Caco-2 (cell line): Measurements from ENCODE around the gene SLC11A1. TPM values are rescaled to one million over a fixed set of nuclear protein-coding genes. Genes with fewer than 3 reads are reported as not detected.

Experiments used
- BruUV-seq: library from RNA; stranded (reverse); fragments of 400-500 nt; replicated peaks from 2 replicates; lab custom pipeline; 2021; lab: Mats Ljungman, UMichigan
- CTCF ChIA-PET: fragments of 300-600 bp; sonication (Branson Sonifier 250); formaldehyde crosslinking; loops from one replicate; lab custom pipeline; 2022; ENCODE audit warnings: antibody characterized with exemption; lab: Charles Lee
- POLR2A ChIA-PET: fragments of 300-600 bp; sonication (Branson Sonifier 250); formaldehyde crosslinking; loops from one replicate; lab custom pipeline; 2022; ENCODE audit warnings: antibody characterized with exemption; lab: Charles Lee
- DNase-seq, 2 experiments: peaks; one replicate each; pipeline versions ENCODE4 v3.0.0 to v3.0.0-alpha.2; 2020 to 2022
- H3K27me3 ChIP-seq: replicated peaks from 2 replicates; pipeline ENCODE4 v1.6.0; 2011; ENCODE audit warnings: low read length; ENCODE audit not compliant: control insufficient read depth, insufficient read depth
- H3K36me3 ChIP-seq: 2 replicates; pipeline ENCODE4 v1.5.1; 2011; ENCODE audit warnings: low read length; ENCODE audit not compliant: control insufficient read depth, insufficient read depth
- H3K4me1 ChIP-seq: fragments of 250-450 bp; sonication (Bioruptor Pico); 2 replicates; pipeline ENCODE4 v1.5.1; 2020; ENCODE audit warnings: mild to moderate bottlenecking
- H3K4me3 ChIP-seq: 2 replicates; pipeline ENCODE4 v1.5.1; 2011; ENCODE audit warnings: low read depth, mild to moderate bottlenecking, control low read depth, low read length
- H3K9me3 ChIP-seq: fragments of 250-450 bp; sonication (Bioruptor Pico); 2 replicates; pipeline ENCODE4 v1.5.1; 2020; ENCODE audit warnings: mild to moderate bottlenecking, moderate library complexity
- H3K27ac Mint-ChIP-seq: one replicate; pipeline ENCODE4 v1.8.0; 2022; ENCODE audit warnings: mixed read lengths; ENCODE audit not compliant: unreplicated experiment
- H3K27me3 Mint-ChIP-seq: one replicate; pipeline ENCODE4 v1.8.0; 2022; ENCODE audit warnings: mixed read lengths; ENCODE audit not compliant: insufficient read depth, unreplicated experiment
- H3K36me3 Mint-ChIP-seq: one replicate; pipeline ENCODE4 v1.8.0; 2022; ENCODE audit warnings: mild to moderate bottlenecking, mixed read lengths; ENCODE audit not compliant: insufficient read depth, unreplicated experiment
- H3K4me1 Mint-ChIP-seq: one replicate; pipeline ENCODE4 v1.8.0; 2022; ENCODE audit warnings: low read depth, mixed read lengths; ENCODE audit not compliant: unreplicated experiment
- H3K4me3 Mint-ChIP-seq: one replicate; pipeline ENCODE4 v1.8.0; 2022; ENCODE audit warnings: mild to moderate bottlenecking, moderate library complexity, mixed read lengths; ENCODE audit not compliant: unreplicated experiment
- H3K9me3 Mint-ChIP-seq: one replicate; pipeline ENCODE4 v1.8.0; 2022; ENCODE audit warnings: mixed read lengths; ENCODE audit not compliant: unreplicated experiment
- intact Hi-C: fragments of 100-400 bp; cut with micrococcal nuclease; formaldehyde crosslinking; loops from one replicate; pipeline ENCODE4 v1.10.0; 2022; ENCODE audit not compliant: unreplicated experiment
- microRNA-seq: library from miRNA; unstranded; fragments of <30 nt; microRNA quantifications from one replicate; pipeline ENCODE4 v1.2.0, GENCODE V29; 2022
- total RNA-seq: library from RNA; stranded (reverse); gene quantifications from 2 replicates; pipeline ENCODE4 v1.2.3, GENCODE V29; 2022
- TF ChIP-seq, protein P1 (sequence below), 2 experiments: fragments of 200-600 bp in 1 of 2; IDR thresholded peaks; 1 replicate in 1 of 2; 2 replicates in 1 of 2; pipeline versions ENCODE4 v1.5.1 to v1.8.0; 2011 to 2022; ENCODE audit warnings: antibody characterized with exemption in 1 of 2, control low read depth in 1 of 2, inconsistent platforms in 1 of 2, low read depth in 1 of 2, low read length in 1 of 2, mild to moderate bottlenecking in 1 of 2, moderate library complexity in 1 of 2; ENCODE audit not compliant: insufficient read depth in 1 of 2, severe bottlenecking in 1 of 2, unreplicated experiment in 1 of 2

SLC11A1 gene
- total RNA-seq, 1 experiment from 2014 or later: 0.32 TPM

DNA sequence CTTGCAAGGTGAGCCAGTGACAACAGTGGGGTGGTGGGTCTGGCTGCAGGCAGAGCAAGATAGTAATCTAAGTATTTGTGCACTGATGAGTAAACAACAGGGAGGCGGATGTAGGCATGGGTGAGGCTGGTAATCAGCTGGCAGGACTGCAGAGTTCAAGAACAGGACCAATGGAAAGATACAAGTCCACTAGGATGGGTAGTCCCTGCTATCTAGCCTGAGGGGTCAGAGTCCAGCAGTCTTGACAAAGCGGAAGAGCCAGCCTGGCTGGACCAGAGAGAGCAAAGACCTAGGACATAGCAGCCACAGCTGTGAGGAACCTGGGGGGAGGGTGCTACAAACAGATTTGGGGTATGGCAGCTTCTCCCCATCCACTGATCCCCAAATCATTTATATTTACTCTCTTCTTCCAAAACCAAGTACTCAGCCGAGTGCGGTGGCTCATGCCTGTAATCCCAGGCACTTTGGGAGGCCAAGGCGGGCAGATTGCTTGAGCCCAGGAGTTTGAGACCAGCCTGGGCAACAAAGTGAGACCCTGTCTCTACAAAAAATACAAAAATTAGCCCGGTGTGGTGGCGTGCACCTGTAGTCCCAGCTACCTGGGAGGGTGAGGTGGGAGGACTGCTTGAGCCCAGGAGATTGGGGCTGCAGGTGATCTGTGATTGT is 62.8 kb downstream of the SLC11A1 start:
- H3K9me3 ChIP-seq: no peaks in the 10 kb centered on the region
- Mint-ChIP-seq H3K4me1 (peaks cover 31% of the 10 kb centered on the region), H3K4me3 (peak overlapping the region; percentile 60), H3K36me3 (peaks cover 99% of the 10 kb centered on the region), H3K9me3 (no peaks in the 10 kb centered on the region), H3K27me3 (no peaks in the 10 kb centered on the region), H3K27ac (peak overlapping the region; percentile 74)
- DNase-seq: peak; percentile 84 to 91
- ChIA-PET CTCF (interaction anchor here (1.0 to 1.1 kb wide), 4 partner anchors 17 to 45 kb away, joined by 3 to 6 read pairs (median 3); partner anchors contain the start of gene VIL1), POLR2A (interaction anchor here (1.2 to 1.6 kb wide), 3 partner anchors 14 to 175 kb away, joined by 4 to 5 read pairs (median 4); partner anchors contain the start of genes AAMP, PNKD and VIL1)
- no peak overlapping the region for H3K4me3 ChIP-seq
- H3K36me3 ChIP-seq: peaks cover 16% of the 10 kb centered on the region
- BruUV-seq: no TSS peak
- TF ChIP-seq, protein P1, sequence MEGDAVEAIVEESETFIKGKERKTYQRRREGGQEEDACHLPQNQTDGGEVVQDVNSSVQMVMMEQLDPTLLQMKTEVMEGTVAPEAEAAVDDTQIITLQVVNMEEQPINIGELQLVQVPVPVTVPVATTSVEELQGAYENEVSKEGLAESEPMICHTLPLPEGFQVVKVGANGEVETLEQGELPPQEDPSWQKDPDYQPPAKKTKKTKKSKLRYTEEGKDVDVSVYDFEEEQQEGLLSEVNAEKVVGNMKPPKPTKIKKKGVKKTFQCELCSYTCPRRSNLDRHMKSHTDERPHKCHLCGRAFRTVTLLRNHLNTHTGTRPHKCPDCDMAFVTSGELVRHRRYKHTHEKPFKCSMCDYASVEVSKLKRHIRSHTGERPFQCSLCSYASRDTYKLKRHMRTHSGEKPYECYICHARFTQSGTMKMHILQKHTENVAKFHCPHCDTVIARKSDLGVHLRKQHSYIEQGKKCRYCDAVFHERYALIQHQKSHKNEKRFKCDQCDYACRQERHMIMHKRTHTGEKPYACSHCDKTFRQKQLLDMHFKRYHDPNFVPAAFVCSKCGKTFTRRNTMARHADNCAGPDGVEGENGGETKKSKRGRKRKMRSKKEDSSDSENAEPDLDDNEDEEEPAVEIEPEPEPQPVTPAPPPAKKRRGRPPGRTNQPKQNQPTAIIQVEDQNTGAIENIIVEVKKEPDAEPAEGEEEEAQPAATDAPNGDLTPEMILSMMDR (IDR thresholded peaks at IDR 0.05; ENCODE audit: insufficient read depth in 1 of 2, low read depth in 1 of 2, low read length in 1 of 2, severe bottlenecking in 1 of 2, unreplicated experiment in 1 of 2): no peak
- H3K4me1 ChIP-seq: peaks cover 61% of the 10 kb centered on the region
- intact Hi-C loops: loop anchor here (1.0 to 2.0 kb wide), 4 partner anchors 14 to 39 kb away; partner anchors contain the start of gene VIL1
- no peaks in the 10 kb centered on the region for H3K27me3 ChIP-seq

DNA sequence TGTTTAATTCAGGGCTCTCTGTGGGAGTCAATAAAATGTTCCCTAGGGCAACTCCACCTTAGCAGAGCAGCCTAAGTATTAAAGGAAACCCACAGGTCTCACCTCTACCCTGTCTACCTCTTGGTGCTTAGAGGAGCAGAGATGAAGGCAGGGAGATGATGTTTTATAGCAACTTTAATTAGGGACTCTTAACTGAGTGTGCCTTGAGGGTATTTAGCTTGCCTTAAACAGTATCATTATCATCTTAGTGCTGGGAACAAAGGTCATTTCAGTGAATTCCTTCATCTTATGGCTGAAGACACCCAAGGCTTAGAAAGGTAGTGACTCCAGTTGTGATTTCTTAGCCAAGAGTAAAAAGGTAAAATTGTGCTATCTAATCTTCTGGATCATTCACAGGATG is 63.5 kb downstream of the SLC11A1 start:
- H3K4me1 Mint-ChIP-seq: peaks cover 36% of the 10 kb centered on the region
- CTCF ChIA-PET: interaction anchor here (0.7 to 1.0 kb wide), 4 partner anchors 16 to 40 kb away, joined by 3 to 8 read pairs (median 4); partner anchors contain the start of gene VIL1
- H3K27ac Mint-ChIP-seq: peak overlapping the region; percentile 74
- Histone ChIP-seq H3K27me3 (no peaks in the 10 kb centered on the region), H3K4me3 (no peak overlapping the region), H3K4me1 (peaks cover 63% of the 10 kb centered on the region), H3K9me3 (no peaks in the 10 kb centered on the region), H3K36me3 (peaks cover 15% of the 10 kb centered on the region)
- POLR2A ChIA-PET: interaction anchor here (1.6 kb wide), 2 partner anchors 15 to 175 kb away, joined by 4 to 5 read pairs; partner anchors contain the start of genes AAMP and PNKD
- peak overlapping the region; percentile 3 for H3K4me3 Mint-ChIP-seq
- no peaks in the 10 kb centered on the region for H3K27me3 Mint-ChIP-seq
- BruUV-seq: no TSS peak
- TF ChIP-seq, protein P1 (IDR thresholded peaks at IDR 0.05; ENCODE audit: insufficient read depth in 1 of 2, low read depth in 1 of 2, low read length in 1 of 2, severe bottlenecking in 1 of 2, unreplicated experiment in 1 of 2): no peak
- peaks cover 99% of the 10 kb centered on the region for H3K36me3 Mint-ChIP-seq
- H3K9me3 Mint-ChIP-seq: no peaks in the 10 kb centered on the region
- intact Hi-C loops: loop anchor here (1.0 to 2.0 kb wide), 2 partner anchors 13 to 21 kb away; no protein-coding TSS in a partner anchor
- peak in 1 of 2 experiments; percentile 39 for DNase-seq

Small RNAs within 50 kb of the gene (microRNA-seq; reads per million reads assigned to microRNA genes)
- 13,151 reads per million, percentile 98 among the genes with 10 or more reads in this experiment for gene MIR26B
- 2.0 reads per million, percentile 8 among the genes with 10 or more reads in this experiment for gene MIR6810

Other genes starting within 250 kb of the SLC11A1 start
- gene CXCR1, start 215.3 kb upstream of the SLC11A1 start, total RNA-seq: not detected in 2 replicates
- gene ARPC2, start 165.1 kb upstream of the SLC11A1 start, total RNA-seq: 284 and 290 TPM in 2 replicates
- 0.29 and 0.44 TPM in 2 replicates for gene GPBAR1, start 121.3 kb upstream of the SLC11A1 start, total RNA-seq
- 118 and 125 TPM in 2 replicates for gene AAMP, start 112.1 kb upstream of the SLC11A1 start, total RNA-seq
- gene PNKD, start 111.8 kb upstream of the SLC11A1 start, total RNA-seq: 39.2 and 42.9 TPM in 2 replicates
- 168 and 175 TPM in 2 replicates for gene TMBIM1, start 89.8 kb upstream of the SLC11A1 start, total RNA-seq
- gene CATIP, start 25.4 kb upstream of the SLC11A1 start, total RNA-seq: 0.54 TPM in 1 of 2 replicates, not detected in the other
- 103 and 104 TPM in 2 replicates for gene CTDSP1, start 17.6 kb downstream of the SLC11A1 start, total RNA-seq
- 401 and 448 TPM in 2 replicates for gene VIL1, start 36.9 kb downstream of the SLC11A1 start, total RNA-seq
- gene USP37, start 186.1 kb downstream of the SLC11A1 start, total RNA-seq: 18.6 and 22.2 TPM in 2 replicates
- gene CNOT9, start 186.6 kb downstream of the SLC11A1 start, total RNA-seq: 56.4 and 59.9 TPM in 2 replicates
- 0.26 and 0.48 TPM in 2 replicates for gene PLCD4, start 225.6 kb downstream of the SLC11A1 start, total RNA-seq